Cardiac muscle cell (in vitro differentiated cells and primary cell): ENCODE results near the gene CSNK2A2. TPM values are rescaled to one million over a fixed set of nuclear protein-coding genes. Genes with fewer than 3 reads are reported as not detected.

Experiments
- DNase-seq, 2 donors: peaks; one replicate each; pipeline versions ENCODE4 v3.0.0 to v3.0.0-alpha.2; 2010 to 2017; ENCODE audit warnings: low read depth in 1 of 2, low spot score in 1 of 2
- H3K27ac ChIP-seq: fragments of 200-600 bp; sonication (generic); 2 replicates; pipeline ENCODE4 v1.5.1; 2016
- H3K27me3 ChIP-seq: fragments of 200-600 bp; sonication (generic); 2 replicates; pipeline ENCODE4 v1.6.0; 2016; ENCODE audit warnings: control low read depth
- H3K36me3 ChIP-seq: fragments of 200-600 bp; sonication (generic); 2 replicates; pipeline ENCODE4 v1.5.1; 2016; ENCODE audit warnings: control low read depth
- H3K4me1 ChIP-seq: fragments of 200-600 bp; sonication (generic); 2 replicates; pipeline ENCODE4 v1.8.1; 2017; ENCODE audit warnings: low read depth, mild to moderate bottlenecking, mixed run types
- H3K4me3 ChIP-seq: fragments of 200-600 bp; sonication (generic); 2 replicates; pipeline ENCODE4 v1.5.1; 2016; ENCODE audit warnings: mild to moderate bottlenecking
- H3K9me3 ChIP-seq: fragments of 200-600 bp; sonication (generic); 2 replicates; pipeline ENCODE4 v1.5.1; 2017; ENCODE audit warnings: low read depth, mild to moderate bottlenecking, control low read depth
- CTCF ChIP-seq: IDR thresholded peaks from 2 replicates; pipeline ENCODE4 v1.5.1; 2012; ENCODE audit warnings: low read depth, mild to moderate bottlenecking, low read length
- polyA plus RNA-seq: library from polyadenylated mRNA; unstranded; fragments of >200 nt; fragmentation: Nextera tagmentation; extraction: Ambion mirVana; gene quantifications from 2 replicates; pipeline ENCODE4 v1.2.1, GENCODE V29; 2016
- total RNA-seq: library from RNA; depleted of rRNA; stranded (reverse); fragments of >200 nt; gene quantifications from 2 replicates; pipeline ENCODE4 v1.2.3, GENCODE V29; 2016

CSNK2A2 gene
- total and polyA plus RNA-seq, 2 experiments from 2014 or later, result 26.7 to 44.3 TPM

GRCh38 chr16:58211245-58211644, 13.3 kb upstream of the CSNK2A2 start:
- no peaks in the 10 kb centered on the region for H3K4me1 ChIP-seq
- no peak overlapping the region for H3K4me3 ChIP-seq
- H3K9me3 ChIP-seq, result no peaks in the 10 kb centered on the region
- no peak for TF ChIP-seq CTCF
- no peak overlapping the region for H3K27ac ChIP-seq
- no peak for DNase-seq
- no peaks in the 10 kb centered on the region for H3K36me3 ChIP-seq
- no peaks in the 10 kb centered on the region for H3K27me3 ChIP-seq

GRCh38 chr16:58205276-58206036, 7.5 kb upstream of the CSNK2A2 start:
- H3K27ac ChIP-seq, result no peak overlapping the region
- DNase-seq, result no peak
- H3K4me3 ChIP-seq, result no peak overlapping the region
- no peaks in the 10 kb centered on the region for H3K36me3 ChIP-seq
- no peak for TF ChIP-seq CTCF
- H3K9me3 ChIP-seq, result no peaks in the 10 kb centered on the region
- H3K4me1 ChIP-seq, result no peaks in the 10 kb centered on the region
- no peaks in the 10 kb centered on the region for H3K27me3 ChIP-seq

GRCh38 chr16:58201163-58201562, 3.3 kb upstream of the CSNK2A2 start:
- TF ChIP-seq CTCF, result no peak
- Histone ChIP-seq H3K4me1 (no peaks in the 10 kb centered on the region), H3K4me3 (no peak overlapping the region), H3K27ac (no peak overlapping the region), H3K27me3 (no peaks in the 10 kb centered on the region), H3K9me3 (no peaks in the 10 kb centered on the region), H3K36me3 (peaks cover under 1% of the 10 kb centered on the region)
- no peak for DNase-seq

GRCh38 chr16:58200004-58200797, 2.3 kb upstream of the CSNK2A2 start:
- no peaks in the 10 kb centered on the region for H3K4me1 ChIP-seq
- no peak overlapping the region for H3K4me3 ChIP-seq
- H3K36me3 ChIP-seq, result peaks cover 10% of the 10 kb centered on the region
- H3K27me3 ChIP-seq, result no peaks in the 10 kb centered on the region
- no peak overlapping the region for H3K27ac ChIP-seq
- no peak for DNase-seq
- H3K9me3 ChIP-seq, result no peaks in the 10 kb centered on the region
- no peak for TF ChIP-seq CTCF

GRCh38 chr16:58198803-58199411, 1.0 kb upstream of the CSNK2A2 start:
- H3K4me1 ChIP-seq, result no peaks in the 10 kb centered on the region
- no peaks in the 10 kb centered on the region for H3K9me3 ChIP-seq
- H3K27ac ChIP-seq, result no peak overlapping the region
- H3K4me3 ChIP-seq, result no peak overlapping the region
- H3K27me3 ChIP-seq, result no peaks in the 10 kb centered on the region
- DNase-seq, result no peak
- peaks cover 23% of the 10 kb centered on the region for H3K36me3 ChIP-seq
- no peak for TF ChIP-seq CTCF
